Keratinocyte (primary cell): Measurements from ENCODE around the gene DTX4.

ENCODE experiments used
- CTCF ChIP-seq, 3 experiments: IDR thresholded peaks in 1 of 3; conservative IDR thresholded peaks in 1 of 3; optimal IDR thresholded peaks in 1 of 3; 2 replicates in 2 of 3; 3 replicates in 1 of 3; pipeline versions ENCODE3 to v1.5.1; 2011; ENCODE audit warnings: low read length in 3 of 3, mild to moderate bottlenecking in 3 of 3, moderate library complexity in 2 of 3, control low read depth in 1 of 3, inconsistent platforms in 1 of 3; ENCODE audit not compliant: insufficient read depth in 2 of 3; ENCODE audit errors: extremely low read depth in 1 of 3
- EZH2 ChIP-seq: IDR thresholded peaks from one replicate; pipeline ENCODE4 v1.6.1; 2012; ENCODE audit warnings: inconsistent platforms, mild to moderate bottlenecking, low read length, moderate library complexity

DNA sequence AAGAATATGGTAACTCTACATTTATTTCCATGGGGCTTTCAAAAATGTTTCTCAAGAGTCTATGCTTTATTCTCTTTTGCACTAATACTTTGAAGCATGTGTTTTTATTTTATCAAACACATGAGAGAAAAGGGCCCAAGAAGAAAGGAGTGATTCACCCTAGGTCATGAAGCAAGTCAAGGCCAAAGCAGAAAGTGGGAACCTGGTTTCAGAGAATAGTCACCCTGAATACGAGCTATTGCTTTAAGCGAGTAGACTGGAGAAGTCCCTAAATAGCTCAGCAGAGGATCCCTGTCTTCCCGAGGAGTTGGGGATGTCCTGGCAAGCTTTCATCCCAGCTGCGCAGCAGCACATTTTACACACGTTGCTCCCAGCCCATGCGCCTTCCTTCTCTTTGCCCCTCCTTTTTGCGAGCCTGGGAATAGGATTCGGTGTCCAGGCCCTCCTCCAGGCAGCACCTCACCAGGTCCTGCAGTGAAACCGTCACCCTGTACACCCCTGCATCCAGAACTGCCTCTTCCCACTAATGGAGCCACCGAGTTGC, 21.7 kb downstream of the DTX4 start:
- TF ChIP-seq CTCF (optimal IDR thresholded peaks at IDR 0.05 in 1 of 3, IDR thresholded peaks at IDR 0.05 in 1 of 3, conservative IDR thresholded peaks at IDR 0.05 in 1 of 3; ENCODE audit: extremely low read depth in 1 of 3, insufficient read depth in 2 of 3, low read length in 3 of 3) = no peak
- TF ChIP-seq EZH2 = no peak
